Smooth muscle cell (in vitro differentiated cells): ENCODE data around the gene ESRRB. TPM values are rescaled to one million over a fixed set of nuclear protein-coding genes. Genes with fewer than 3 reads are reported as not detected.

Experiments
- DNase-seq: peaks from one replicate; lab custom pipeline; 2025; ENCODE audit not compliant: unreplicated experiment; lab: John Stamatoyannopoulos, UW
- H2AFZ ChIP-seq: fragments of 200-600 bp; sonication (generic); 2 replicates; pipeline ENCODE4 v1.6.0; 2016; ENCODE audit warnings: antibody characterized with exemption, low read depth, mild to moderate bottlenecking
- H3F3A ChIP-seq: fragments of 200-600 bp; sonication (generic); 2 replicates; pipeline ENCODE4 v1.6.0; 2017; ENCODE audit warnings: antibody characterized with exemption, low read depth
- H3K27ac ChIP-seq: fragments of 200-600 bp; sonication (generic); 2 replicates; pipeline ENCODE4 v1.5.1; 2016; ENCODE audit warnings: low read depth, mild to moderate bottlenecking
- H3K27me3 ChIP-seq: fragments of 200-600 bp; sonication (generic); 2 replicates; pipeline ENCODE4 v1.6.1; 2016; ENCODE audit warnings: low read depth, mild to moderate bottlenecking
- H3K36me3 ChIP-seq: fragments of 200-600 bp; sonication (generic); 2 replicates; pipeline ENCODE4 v1.5.1; 2016; ENCODE audit warnings: low read depth
- H3K4me1 ChIP-seq: fragments of 200-600 bp; sonication (generic); 2 replicates; pipeline ENCODE4 v1.5.1; 2016; ENCODE audit warnings: low read depth
- H3K4me2 ChIP-seq: fragments of 200-600 bp; sonication (generic); 2 replicates; pipeline ENCODE4 v1.6.0; 2016; ENCODE audit warnings: mild to moderate bottlenecking
- H3K4me3 ChIP-seq: fragments of 200-600 bp; sonication (generic); 2 replicates; pipeline ENCODE4 v1.5.1; 2016; ENCODE audit warnings: mild to moderate bottlenecking
- H3K79me2 ChIP-seq: fragments of 200-600 bp; sonication (generic); 2 replicates; pipeline ENCODE4 v1.6.0; 2016; ENCODE audit warnings: low read depth, mild to moderate bottlenecking
- H3K9ac ChIP-seq: fragments of 200-600 bp; sonication (generic); 2 replicates; pipeline ENCODE4 v1.6.0; 2016; ENCODE audit warnings: low read depth
- H3K9me3 ChIP-seq: fragments of 200-600 bp; sonication (generic); replicated peaks from 2 replicates; pipeline ENCODE4 v1.5.1; 2016; ENCODE audit warnings: low read depth
- H4K20me1 ChIP-seq: fragments of 200-600 bp; sonication (generic); 2 replicates; pipeline ENCODE4 v1.6.0; 2016; ENCODE audit warnings: low read depth
- WGBS: methylation state at CpG from one replicate; pipeline ENCODE4 v1.1.7; 2016; ENCODE audit warnings: low lambda C conversion rate; 5-methylcytosine and 5-hydroxymethylcytosine counted together
- polyA plus RNA-seq: library from polyadenylated mRNA; unstranded; fragments of >200 nt; fragmentation: Nextera tagmentation; extraction: Ambion mirVana; gene quantifications from 2 replicates; pipeline ENCODE4 v1.2.1, GENCODE V29; 2016
- total RNA-seq: library from RNA; depleted of rRNA; stranded (reverse); fragments of >200 nt; gene quantifications from 2 replicates; pipeline ENCODE4 v1.2.3, GENCODE V29; 2014
- TF ChIP-seq, protein P1 (sequence below): fragments of 200-600 bp; sonication (generic); IDR thresholded peaks from 2 replicates; pipeline ENCODE4 v1.5.1; 2017; ENCODE audit warnings: borderline replicate concordance, mild to moderate bottlenecking, antibody characterized with exemption; ENCODE audit not compliant: insufficient read depth, poor library complexity, severe bottlenecking

ESRRB gene
- total and polyA plus RNA-seq, 2 experiments from 2014 or later: 0.72 TPM; not detected in 1

DNA sequence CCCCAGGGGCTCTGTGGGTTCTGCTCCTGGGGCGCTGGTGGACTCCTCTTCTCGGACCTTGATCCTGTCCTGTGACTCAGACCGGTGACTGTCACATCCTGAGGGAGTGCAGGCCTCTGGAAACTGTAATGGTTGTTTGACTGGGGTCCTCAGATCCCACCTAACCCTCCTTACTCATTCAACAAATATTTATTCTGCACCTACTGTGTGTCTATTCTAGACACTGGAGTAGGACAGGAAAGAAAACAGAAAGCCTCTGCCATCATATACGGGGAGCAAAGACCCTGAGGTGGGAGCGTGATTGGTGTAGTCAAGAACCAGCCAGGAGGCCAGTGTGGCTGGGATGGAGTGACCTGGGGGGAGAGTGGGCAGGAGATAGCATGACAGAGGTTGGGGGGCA lies 47.6 kb downstream of the ESRRB start:
- H3K36me3 ChIP-seq: no peaks in the 10 kb centered on the region
- H3K4me2 ChIP-seq: no peak overlapping the region
- H2AFZ ChIP-seq: no peak overlapping the region
- no peaks in the 10 kb centered on the region for H3F3A ChIP-seq
- WGBS: 68% methylated on average over 5 of the region's 5 CpGs
- no peak for DNase-seq
- no peaks in the 10 kb centered on the region for H4K20me1 ChIP-seq
- no peak overlapping the region for H3K4me3 ChIP-seq
- H3K79me2 ChIP-seq: no peaks in the 10 kb centered on the region
- TF ChIP-seq, protein P1, sequence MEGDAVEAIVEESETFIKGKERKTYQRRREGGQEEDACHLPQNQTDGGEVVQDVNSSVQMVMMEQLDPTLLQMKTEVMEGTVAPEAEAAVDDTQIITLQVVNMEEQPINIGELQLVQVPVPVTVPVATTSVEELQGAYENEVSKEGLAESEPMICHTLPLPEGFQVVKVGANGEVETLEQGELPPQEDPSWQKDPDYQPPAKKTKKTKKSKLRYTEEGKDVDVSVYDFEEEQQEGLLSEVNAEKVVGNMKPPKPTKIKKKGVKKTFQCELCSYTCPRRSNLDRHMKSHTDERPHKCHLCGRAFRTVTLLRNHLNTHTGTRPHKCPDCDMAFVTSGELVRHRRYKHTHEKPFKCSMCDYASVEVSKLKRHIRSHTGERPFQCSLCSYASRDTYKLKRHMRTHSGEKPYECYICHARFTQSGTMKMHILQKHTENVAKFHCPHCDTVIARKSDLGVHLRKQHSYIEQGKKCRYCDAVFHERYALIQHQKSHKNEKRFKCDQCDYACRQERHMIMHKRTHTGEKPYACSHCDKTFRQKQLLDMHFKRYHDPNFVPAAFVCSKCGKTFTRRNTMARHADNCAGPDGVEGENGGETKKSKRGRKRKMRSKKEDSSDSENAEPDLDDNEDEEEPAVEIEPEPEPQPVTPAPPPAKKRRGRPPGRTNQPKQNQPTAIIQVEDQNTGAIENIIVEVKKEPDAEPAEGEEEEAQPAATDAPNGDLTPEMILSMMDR: no peak
- no peaks in the 10 kb centered on the region for H3K27me3 ChIP-seq
- H3K27ac ChIP-seq: no peak overlapping the region
- H3K9me3 ChIP-seq: no peaks in the 10 kb centered on the region
- H3K4me1 ChIP-seq: no peaks in the 10 kb centered on the region
- no peak overlapping the region for H3K9ac ChIP-seq

DNA sequence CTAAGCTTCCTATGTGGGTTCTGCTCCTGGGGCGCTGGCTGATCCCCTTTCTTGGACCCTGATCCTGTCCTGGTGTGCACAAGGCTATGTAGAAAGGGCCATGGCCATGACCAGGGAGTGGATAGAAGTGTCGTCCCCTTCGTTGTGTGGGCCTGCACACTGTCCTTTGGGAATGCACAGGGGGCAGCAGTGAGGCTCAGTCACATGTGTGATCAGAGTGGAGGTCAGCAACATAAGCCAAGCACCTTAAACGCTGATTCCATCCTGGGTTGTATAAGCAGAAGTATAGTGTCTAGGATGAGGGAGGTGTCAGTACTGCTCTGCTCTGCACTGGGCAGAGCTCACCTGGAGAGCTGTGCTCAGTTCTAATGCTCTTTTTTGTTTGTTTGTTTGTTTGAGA lies 48.4 kb downstream of the ESRRB start:
- Histone ChIP-seq H3K79me2 (no peaks in the 10 kb centered on the region), H3K4me1 (no peaks in the 10 kb centered on the region), H3K9ac (no peak overlapping the region), H3K4me3 (no peak overlapping the region), H2AFZ (no peak overlapping the region), H3K36me3 (no peaks in the 10 kb centered on the region), H4K20me1 (no peaks in the 10 kb centered on the region), H3K27ac (no peak overlapping the region), H3K4me2 (no peak overlapping the region), H3K27me3 (no peaks in the 10 kb centered on the region), H3K9me3 (no peaks in the 10 kb centered on the region), H3F3A (no peaks in the 10 kb centered on the region)
- 78% methylated on average over 4 of the region's 4 CpGs for WGBS
- TF ChIP-seq, protein P1: no peak
- DNase-seq: no peak

DNA sequence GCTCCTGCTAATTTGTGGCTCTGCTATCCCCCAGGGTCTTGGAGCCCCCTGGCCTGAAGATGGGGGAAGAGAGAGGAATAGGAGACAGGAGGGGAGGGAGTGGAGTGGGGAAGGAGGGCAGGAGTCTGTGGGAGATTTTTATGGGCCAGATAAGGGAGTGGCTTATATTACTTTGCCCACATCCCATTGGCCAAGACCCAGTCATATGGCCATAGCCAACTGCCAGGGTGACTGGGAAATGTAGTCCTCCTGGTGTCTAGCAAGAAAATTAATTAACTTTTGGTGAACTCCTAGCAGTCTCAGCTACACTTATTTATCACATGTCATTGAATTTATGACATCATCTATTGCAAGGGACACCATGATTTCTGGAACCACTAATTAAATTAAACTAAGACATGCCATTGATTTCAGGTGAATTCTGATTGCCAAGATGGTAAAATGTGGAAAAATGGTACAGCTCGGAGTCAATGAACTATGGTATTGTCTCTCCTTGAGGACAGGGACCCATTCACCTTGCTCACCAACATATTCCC lies 50.3 kb downstream of the ESRRB start:
- Histone ChIP-seq H3K36me3 (no peaks in the 10 kb centered on the region), H3K4me1 (no peaks in the 10 kb centered on the region), H3K27me3 (no peaks in the 10 kb centered on the region), H3K79me2 (no peaks in the 10 kb centered on the region), H3K27ac (no peak overlapping the region), H4K20me1 (no peaks in the 10 kb centered on the region), H2AFZ (no peak overlapping the region), H3F3A (no peaks in the 10 kb centered on the region), H3K4me3 (no peak overlapping the region), H3K4me2 (no peak overlapping the region), H3K9ac (no peak overlapping the region), H3K9me3 (no peaks in the 10 kb centered on the region)
- TF ChIP-seq, protein P1: no peak
- 96% methylated on average over 1 of the region's 1 CpG for WGBS
- no peak for DNase-seq

DNA sequence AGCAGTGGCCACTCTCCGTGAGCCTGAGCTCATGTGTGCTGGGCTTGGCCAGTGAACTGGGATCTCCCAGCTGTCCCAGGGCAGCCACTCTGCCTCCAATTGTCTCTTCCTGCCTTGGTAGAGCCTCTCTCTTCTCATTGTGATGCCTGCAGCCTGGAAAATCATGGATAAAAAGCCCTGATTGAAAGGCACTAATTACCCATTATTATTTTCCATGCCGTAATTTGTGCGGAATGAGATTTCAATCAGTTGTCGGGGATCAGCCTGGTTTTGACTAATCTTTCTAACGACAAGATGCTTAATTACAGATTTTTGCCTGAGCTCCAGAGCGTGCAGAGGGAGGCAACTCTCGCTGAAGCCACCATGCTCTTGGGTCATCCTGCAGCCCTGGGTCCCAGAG lies 52.7 kb downstream of the ESRRB start:
- Histone ChIP-seq H3K4me1 (no peaks in the 10 kb centered on the region), H3K9ac (no peak overlapping the region), H4K20me1 (no peaks in the 10 kb centered on the region), H3K27ac (no peak overlapping the region), H3K79me2 (no peaks in the 10 kb centered on the region), H3F3A (no peaks in the 10 kb centered on the region), H3K4me2 (no peak overlapping the region), H3K4me3 (no peak overlapping the region), H2AFZ (no peak overlapping the region), H3K36me3 (no peaks in the 10 kb centered on the region), H3K27me3 (no peaks in the 10 kb centered on the region), H3K9me3 (no peaks in the 10 kb centered on the region)
- DNase-seq: no peak
- TF ChIP-seq, protein P1: no peak
- 73% methylated on average over 7 of the region's 7 CpGs for WGBS
